ENCODE data around the gene PPM1F.

The PPM1F gene

GRCh38 chr22:21985214-21985613 is 32.6 kb upstream of the PPM1F start:
- no peak for TF ChIP-seq POLR2A (IDR thresholded peaks at IDR 0.05; ENCODE audit: low read depth, low read length)
- DNase-seq (ENCODE audit: insufficient read length, low spot score) (no peak), FAIRE-seq (no peak)

GRCh38 chr22:21984793-21985192 is 32.1 kb upstream of the PPM1F start:
- no peak for DNase-seq (ENCODE audit: insufficient read length, low spot score)

GRCh38 chr22:21982338-21982965 is 29.8 kb upstream of the PPM1F start, which contains the start of gene TOP3B:
Gene TOP3B, minus strand, starts transcription at chr22:21982787. Its CDS starts 7,078 bp downstream, at chr22:21975709.
- TF ChIP-seq POLR2A (IDR thresholded peaks at IDR 0.05; ENCODE audit: low read depth, low read length), result peak; percentile 62
- FAIRE-seq (no peak), DNase-seq (ENCODE audit: insufficient read length, low spot score) (peak; percentile 60)

More at GRCh38 chr22:21984793-21985192, 32.1 kb upstream of the PPM1F start:
- no peak for TF ChIP-seq POLR2A (IDR thresholded peaks at IDR 0.05; ENCODE audit: low read depth, low read length)
- FAIRE-seq, result no peak

GRCh38 chr22:21981874-21982273 is 29.2 kb upstream of the PPM1F start:
- no peak for FAIRE-seq
- DNase-seq (ENCODE audit: insufficient read length, low spot score), result no peak
- TF ChIP-seq POLR2A (IDR thresholded peaks at IDR 0.05; ENCODE audit: low read depth, low read length), result no peak

- no peak for FAIRE-seq
- no peak for TF ChIP-seq POLR2A (IDR thresholded peaks at IDR 0.05; ENCODE audit: low read depth, low read length)
- no peak for DNase-seq (ENCODE audit: insufficient read length, low spot score)
These were observed 27.9 kb upstream of the PPM1F start for GRCh38 chr22:21980547-21980946.

GRCh38 chr22:21978564-21979386 is 26.1 kb upstream of the PPM1F start:
- DNase-seq (ENCODE audit: insufficient read length, low spot score), result no peak
- no peak for FAIRE-seq
- no peak for TF ChIP-seq POLR2A (IDR thresholded peaks at IDR 0.05; ENCODE audit: low read depth, low read length)

- DNase-seq (ENCODE audit: insufficient read length, low spot score) (no peak), FAIRE-seq (no peak)
- TF ChIP-seq POLR2A (IDR thresholded peaks at IDR 0.05; ENCODE audit: low read depth, low read length), result no peak
These were observed 25.2 kb upstream of the PPM1F start for GRCh38 chr22:21977814-21978213.

GRCh38 chr22:21975854-21976345 is 23.3 kb upstream of the PPM1F start:
- no peak for FAIRE-seq
- DNase-seq (ENCODE audit: insufficient read length, low spot score), result no peak
- TF ChIP-seq POLR2A (IDR thresholded peaks at IDR 0.05; ENCODE audit: low read depth, low read length), result no peak

- no peak for FAIRE-seq
These were observed 22.6 kb upstream of the PPM1F start for GRCh38 chr22:21975273-21975672.

GRCh38 chr22:21974058-21974649 is 21.5 kb upstream of the PPM1F start:
- DNase-seq (ENCODE audit: insufficient read length, low spot score) (no peak), FAIRE-seq (no peak)
- TF ChIP-seq POLR2A (IDR thresholded peaks at IDR 0.05; ENCODE audit: low read depth, low read length), result no peak

More at GRCh38 chr22:21975273-21975672, 22.6 kb upstream of the PPM1F start:
- TF ChIP-seq POLR2A (IDR thresholded peaks at IDR 0.05; ENCODE audit: low read depth, low read length), result no peak
- DNase-seq (ENCODE audit: insufficient read length, low spot score), result no peak

GRCh38 chr22:21972806-21973205 is 20.2 kb upstream of the PPM1F start:
- no peak for FAIRE-seq
- TF ChIP-seq POLR2A (IDR thresholded peaks at IDR 0.05; ENCODE audit: low read depth, low read length), result no peak
- no peak for DNase-seq (ENCODE audit: insufficient read length, low spot score)

GRCh38 chr22:21972293-21972779 is 19.7 kb upstream of the PPM1F start:
- FAIRE-seq, result no peak
- no peak for TF ChIP-seq POLR2A (IDR thresholded peaks at IDR 0.05; ENCODE audit: low read depth, low read length)
- peak; percentile 22 for DNase-seq (ENCODE audit: insufficient read length, low spot score)

GRCh38 chr22:21971858-21972275 is 19.2 kb upstream of the PPM1F start:
- no peak for DNase-seq (ENCODE audit: insufficient read length, low spot score)
- FAIRE-seq, result no peak
- no peak for TF ChIP-seq POLR2A (IDR thresholded peaks at IDR 0.05; ENCODE audit: low read depth, low read length)

Measured in H54 (cell line).